ENCODE measurements around the gene FKBP8.

DNA sequence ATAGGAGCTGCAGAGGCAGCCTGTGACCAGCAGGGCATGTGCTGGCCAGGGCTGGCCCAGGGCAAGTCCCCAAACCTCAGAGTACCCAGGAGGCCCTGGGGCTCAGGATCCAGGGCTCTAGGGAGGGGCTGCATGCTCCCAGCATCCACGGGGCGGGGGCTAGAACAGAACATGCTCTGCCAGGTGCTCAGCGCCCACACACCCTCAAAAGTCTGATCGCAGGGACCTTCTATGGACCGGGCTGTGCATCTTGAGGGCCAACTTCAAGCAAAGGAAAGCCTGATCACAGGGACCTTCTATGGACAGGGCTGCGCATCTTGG, 55.0 kb downstream of the FKBP8 start:
- no peak for TF ChIP-seq CTCF (IDR thresholded peaks at IDR 0.05)
- no peak for TF ChIP-seq POLR2A (IDR thresholded peaks at IDR 0.05)
